22Rv1 (cell line): ENCODE measurements around the gene PCDHGA7.
"Not testable (repeated sequence)": the region's sequence is repeated elsewhere in the genome, so short reads cannot be mapped to it uniquely, and the experiment has no call there.

Experiments
- H3K27ac ChIP-seq: fragments of 450-650 bp; 2 replicates; pipeline ENCODE4 v1.5.1; 2017
- CTCF ChIP-seq: fragments of 450-650 bp; IDR thresholded peaks from 2 replicates; pipeline ENCODE4 v1.5.1; 2017; ENCODE audit warnings: mild to moderate bottlenecking
- ZFX ChIP-seq: fragments of 450-650 bp; IDR thresholded peaks from 2 replicates; pipeline ENCODE4 v1.6.1; 2017; ENCODE audit warnings: antibody characterized with exemption, borderline replicate concordance

The PCDHGA7 gene

GRCh38 chr5:141382469-141383294, at the start of gene PCDHGA7:
Gene PCDHGA7 (plus strand): TSS chr5:141382742. CDS start chr5:141382900, 158 bp downstream.
- TF ChIP-seq CTCF (peak; percentile 72), ZFX (no peak)
- no peak within 1 kb of the TSS for H3K27ac ChIP-seq

DNA sequence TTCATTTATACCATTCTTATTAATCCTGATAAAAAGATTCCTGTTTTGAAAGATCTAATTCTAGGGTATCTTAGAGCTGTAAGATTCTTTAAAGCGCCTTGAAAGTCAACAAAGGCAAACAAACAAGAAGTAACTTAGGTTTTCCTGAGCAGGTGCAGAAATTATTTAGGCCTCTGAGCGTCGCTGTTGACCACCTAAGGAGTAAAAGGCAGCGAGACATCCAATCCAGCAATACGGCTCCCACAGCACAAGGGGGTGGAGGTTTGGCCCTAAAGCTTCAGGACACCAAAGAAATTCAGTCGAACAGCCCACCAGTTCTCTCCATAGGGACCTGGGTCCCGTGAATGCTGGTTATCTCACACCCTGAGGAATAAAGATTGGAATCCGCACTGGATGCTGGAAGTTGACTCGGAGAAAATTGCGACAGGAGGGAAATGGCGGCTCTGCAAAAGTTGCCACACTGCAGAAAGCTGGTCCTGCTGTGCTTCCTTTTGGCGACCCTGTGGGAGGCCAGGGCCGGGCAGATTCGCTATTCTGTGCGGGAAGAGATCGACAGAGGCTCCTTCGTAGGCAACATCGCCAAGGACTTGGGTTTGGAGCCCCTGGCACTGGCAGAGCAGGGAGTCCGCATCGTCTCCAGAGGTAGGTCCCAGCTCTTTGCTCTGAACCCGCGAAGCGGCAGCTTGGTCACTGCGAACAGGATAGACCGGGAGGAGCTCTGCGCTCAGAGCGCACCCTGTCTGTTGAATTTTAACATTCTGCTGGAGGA, 43.8 kb upstream of the PCDHGA7 start, which contains the start of gene PCDHGA2:
Gene PCDHGA2, plus strand, starts transcription at position 223 of the 769 bp plus-strand sequence.
- no peak for TF ChIP-seq ZFX
- peak; percentile 73 for TF ChIP-seq CTCF

DNA sequence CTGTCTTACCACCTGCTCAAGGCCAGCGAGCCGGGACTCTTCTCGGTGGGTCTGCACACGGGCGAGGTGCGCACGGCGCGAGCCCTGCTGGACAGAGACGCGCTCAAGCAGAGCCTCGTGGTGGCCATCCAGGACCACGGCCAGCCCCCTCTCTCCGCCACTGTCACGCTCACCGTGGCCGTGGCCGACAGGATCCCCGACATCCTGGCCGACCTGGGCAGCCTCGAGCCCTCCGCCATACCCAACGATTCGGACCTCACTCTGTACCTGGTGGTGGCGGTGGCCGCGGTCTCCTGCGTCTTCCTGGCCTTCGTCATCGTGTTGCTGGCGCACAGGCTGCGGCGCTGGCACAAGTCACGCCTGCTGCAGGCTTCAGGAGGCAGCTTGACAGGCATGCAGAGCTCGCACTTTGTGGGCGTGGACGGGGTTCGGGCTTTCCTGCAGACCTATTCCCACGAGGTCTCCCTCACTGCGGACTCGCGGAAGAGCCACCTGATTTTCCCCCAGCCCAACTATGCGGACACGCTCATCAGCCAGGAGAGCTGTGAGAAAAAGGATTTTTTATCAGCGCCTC, 41.7 kb upstream of the PCDHGA7 start:
- H3K27ac ChIP-seq: not testable (repeated sequence)

More for the DNA sequence above, 43.8 kb upstream of the PCDHGA7 start, which contains the start of gene PCDHGA2:
- H3K27ac ChIP-seq: no peak within 1 kb of the TSS

GRCh38 chr5:141342773-141343172, 39.8 kb upstream of the PCDHGA7 start:
- TF ChIP-seq CTCF (no peak), ZFX (no peak)
- no peak overlapping the region for H3K27ac ChIP-seq

DNA sequence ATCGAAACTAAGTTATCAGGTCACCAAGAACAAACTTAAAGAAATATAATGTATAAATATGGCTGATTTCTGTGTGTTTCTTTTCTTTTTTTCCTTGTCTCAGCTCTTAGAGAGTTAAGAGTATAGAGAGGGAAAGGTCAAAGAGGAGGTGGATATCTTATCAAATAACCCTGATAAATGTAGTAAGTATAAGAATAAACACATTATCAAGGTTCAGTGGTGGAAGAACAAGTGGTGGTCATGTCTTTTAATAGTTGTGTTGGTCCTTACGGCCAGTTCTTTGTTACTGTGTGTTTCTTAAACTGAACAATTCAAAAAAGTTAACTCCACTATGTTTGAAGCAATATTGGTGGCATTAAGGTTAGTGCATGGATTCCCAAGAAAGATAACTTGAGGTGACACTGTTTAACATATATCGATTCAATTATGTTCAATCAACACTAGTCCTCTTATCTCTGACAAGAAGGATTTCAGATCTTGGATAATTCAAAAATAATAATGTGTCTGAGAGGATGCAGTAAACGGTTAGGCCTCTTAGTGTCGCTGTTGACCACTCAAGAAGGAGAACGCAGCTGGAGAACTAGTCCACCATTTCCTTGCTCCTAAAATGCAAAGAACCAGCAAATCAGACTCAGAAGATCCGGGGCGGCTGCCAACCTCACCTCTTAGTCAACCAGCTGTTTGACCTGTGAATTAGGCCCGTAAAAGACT, 39.1 kb upstream of the PCDHGA7 start, which contains the start of gene PCDHGA3:
Gene PCDHGA3, plus strand, starts transcription at position 588 of the 711 bp plus-strand sequence. CDS start 205 bp downstream, outside the sequence.
- peak; percentile 74 for TF ChIP-seq CTCF
- TF ChIP-seq ZFX: no peak
- 0 out of 2 replicates have a peak within 1 kb of the TSS, but pooled peaks have one; percentile 7 for H3K27ac ChIP-seq

- TF ChIP-seq CTCF: peak; percentile 52
- no peak for TF ChIP-seq ZFX
- H3K27ac ChIP-seq: 0 out of 2 replicates have a peak overlapping the region, but pooled peaks have one; percentile 7
Observed at GRCh38 chr5:141343953-141344463, 38.5 kb upstream of the PCDHGA7 start.

DNA sequence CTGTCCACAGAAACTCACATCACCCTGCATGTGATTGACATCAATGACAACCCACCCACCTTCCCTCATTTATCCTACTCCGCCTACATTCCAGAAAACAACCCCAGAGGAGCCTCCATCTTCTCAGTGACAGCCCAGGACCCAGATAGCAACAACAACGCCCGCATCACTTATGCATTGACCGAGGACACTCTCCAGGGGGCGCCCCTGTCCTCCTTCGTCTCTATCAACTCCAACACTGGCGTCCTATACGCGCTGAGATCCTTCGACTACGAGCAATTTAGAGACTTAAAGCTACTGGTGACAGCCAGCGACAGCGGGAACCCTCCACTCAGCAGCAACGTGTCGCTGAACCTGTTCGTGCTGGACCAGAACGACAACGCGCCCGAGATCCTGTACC, 37.2 kb upstream of the PCDHGA7 start:
- TF ChIP-seq ZFX: no peak
- 0 out of 2 replicates have a peak, but pooled peaks have one; percentile 11 for TF ChIP-seq CTCF
- no peak overlapping the region for H3K27ac ChIP-seq

DNA sequence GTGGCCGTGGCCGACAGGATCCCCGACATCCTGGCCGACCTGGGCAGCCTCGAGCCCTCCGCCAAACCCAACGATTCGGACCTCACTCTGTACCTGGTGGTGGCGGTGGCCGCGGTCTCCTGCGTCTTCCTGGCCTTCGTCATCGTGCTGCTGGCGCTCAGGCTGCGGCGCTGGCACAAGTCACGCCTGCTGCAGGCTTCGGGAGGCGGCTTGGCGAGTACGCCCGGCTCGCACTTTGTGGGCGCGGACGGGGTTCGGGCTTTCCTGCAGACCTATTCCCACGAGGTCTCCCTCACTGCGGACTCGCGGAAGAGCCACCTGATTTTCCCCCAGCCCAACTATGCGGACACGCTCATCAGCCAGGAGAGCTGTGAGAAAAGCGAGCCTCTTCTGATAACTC, 36.5 kb upstream of the PCDHGA7 start:
- H3K27ac ChIP-seq: not testable (repeated sequence)
